Duodenal mucosa (tissue), 2 donors: ENCODE results near the gene MYOM1.

ENCODE experiments used
- H3K27ac ChIP-seq: one replicate; pipeline ENCODE4 v1.7.0; 2013; ENCODE audit warnings: low read depth, low read length
- H3K27me3 ChIP-seq, 2 donors: one replicate each; pipeline ENCODE4 v1.7.0; 2013; ENCODE audit warnings: low read length in 2 of 2, control low read depth in 1 of 2; ENCODE audit not compliant: insufficient read depth in 2 of 2, control insufficient read depth in 1 of 2
- H3K36me3 ChIP-seq, 2 donors: one replicate each; pipeline ENCODE4 v1.7.0; 2013; ENCODE audit warnings: low read length in 2 of 2, control low read depth in 1 of 2; ENCODE audit not compliant: insufficient read depth in 2 of 2, control insufficient read depth in 1 of 2
- H3K4me1 ChIP-seq, 2 donors: one replicate each; pipeline ENCODE4 v1.7.0; 2013; ENCODE audit warnings: low read length in 2 of 2, control low read depth in 1 of 2; ENCODE audit not compliant: insufficient read depth in 2 of 2, control insufficient read depth in 1 of 2
- H3K4me3 ChIP-seq, 2 donors: one replicate each; pipeline ENCODE4 v1.7.0; 2013; ENCODE audit warnings: low read length in 2 of 2, low read depth in 1 of 2
- H3K9ac ChIP-seq, 2 donors: one replicate each; pipeline ENCODE4 v1.7.0; 2013; ENCODE audit warnings: low read length in 2 of 2, low read depth in 1 of 2
- H3K9me3 ChIP-seq, 2 donors: one replicate each; pipeline ENCODE4 v1.7.0; 2013; ENCODE audit warnings: low read length in 2 of 2, control low read depth in 1 of 2; ENCODE audit not compliant: control insufficient read depth in 1 of 2

Gene MYOM1

DNA sequence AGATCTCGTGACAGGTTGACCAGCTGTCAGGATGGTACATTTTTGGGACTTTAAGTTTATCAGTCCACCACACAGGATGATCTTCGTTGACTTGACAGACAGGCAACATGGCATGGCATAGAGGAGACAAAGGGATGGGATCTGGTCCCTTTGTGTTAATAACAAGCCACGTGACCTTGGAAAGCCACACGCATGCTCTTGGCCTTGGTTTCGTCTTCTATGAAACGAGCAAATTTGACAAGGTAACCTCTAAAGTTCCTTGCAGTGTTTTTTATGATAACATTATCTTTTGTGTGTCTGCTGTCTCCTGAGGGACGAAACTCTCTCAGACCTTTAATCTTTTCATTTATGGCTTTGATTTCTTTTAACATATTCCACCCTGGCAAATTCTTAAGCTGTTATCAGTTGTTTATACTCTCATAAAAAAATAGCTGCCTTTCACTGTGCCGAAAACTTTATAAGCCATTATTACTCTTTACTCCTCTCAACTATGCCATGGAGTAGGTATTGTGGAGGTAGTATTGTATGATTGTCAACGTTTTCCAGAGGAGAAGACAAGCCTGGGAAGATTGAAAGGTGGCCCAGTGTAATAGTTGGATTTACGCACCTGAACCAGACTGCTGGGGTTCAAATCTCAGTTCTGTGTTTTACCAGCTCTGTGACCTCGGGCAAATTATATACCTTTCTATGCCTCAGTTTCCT lies 81.3 kb downstream of the MYOM1 start:
- Histone ChIP-seq H3K4me1 (peaks cover 8 to 9% of the 10 kb centered on the region in 2 donors), H3K4me3 (no peak overlapping the region), H3K36me3 (no peaks in the 10 kb centered on the region), H3K9ac (no peak overlapping the region), H3K27ac (no peak overlapping the region), H3K9me3 (peaks cover 0 to 6% of the 10 kb centered on the region in 2 donors), H3K27me3 (no peaks in the 10 kb centered on the region)

DNA sequence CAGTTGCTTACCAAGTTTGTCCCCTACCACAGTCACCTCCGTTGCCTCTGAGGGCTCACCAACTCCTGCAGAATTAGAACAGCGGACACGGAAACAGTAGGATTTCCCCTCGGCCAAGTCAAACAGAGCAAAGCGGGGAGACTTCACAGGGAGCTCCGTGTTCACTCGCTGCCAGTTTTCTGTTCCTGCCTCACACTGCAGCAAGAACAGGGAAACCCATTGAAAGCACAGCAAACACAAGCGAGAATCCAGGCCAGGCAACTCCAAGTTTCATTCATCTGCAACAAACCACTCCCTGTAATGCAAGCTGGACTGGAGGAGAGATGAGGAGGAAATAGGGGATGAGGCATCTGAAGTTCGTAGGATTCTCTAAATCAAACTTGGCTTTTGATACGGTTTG lies 84.2 kb downstream of the MYOM1 start:
- no peaks in the 10 kb centered on the region for H3K9me3 ChIP-seq
- no peak overlapping the region for H3K4me3 ChIP-seq
- H3K4me1 ChIP-seq, result peaks cover 8 to 9% of the 10 kb centered on the region in 2 donors
- no peaks in the 10 kb centered on the region for H3K36me3 ChIP-seq
- H3K9ac ChIP-seq, result no peak overlapping the region
- no peaks in the 10 kb centered on the region for H3K27me3 ChIP-seq
- no peak overlapping the region for H3K27ac ChIP-seq

DNA sequence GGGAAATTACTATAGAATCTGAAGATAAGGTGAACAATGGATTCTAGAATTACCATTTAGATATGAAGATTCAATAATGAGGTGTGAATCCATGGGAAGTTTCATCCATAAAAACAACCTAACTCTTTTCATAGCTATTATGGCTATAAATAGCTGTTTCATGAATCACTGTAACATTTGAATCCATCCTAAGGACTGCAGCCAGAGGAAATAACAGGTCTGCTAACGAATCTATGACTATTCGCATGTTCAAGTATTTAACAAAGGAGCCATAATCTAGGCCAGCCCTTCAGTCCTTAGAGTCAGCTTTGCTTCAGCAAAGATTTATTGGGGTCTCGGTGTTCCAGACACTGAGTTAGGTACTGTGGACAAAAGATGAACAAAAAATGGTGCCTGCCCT lies 87.1 kb downstream of the MYOM1 start:
- peaks cover 0 to 5% of the 10 kb centered on the region in 2 donors for H3K4me1 ChIP-seq
- H3K4me3 ChIP-seq, result no peak overlapping the region
- no peaks in the 10 kb centered on the region for H3K36me3 ChIP-seq
- H3K9me3 ChIP-seq, result no peaks in the 10 kb centered on the region
- H3K27ac ChIP-seq, result no peak overlapping the region
- no peaks in the 10 kb centered on the region for H3K27me3 ChIP-seq
- no peak overlapping the region for H3K9ac ChIP-seq

DNA sequence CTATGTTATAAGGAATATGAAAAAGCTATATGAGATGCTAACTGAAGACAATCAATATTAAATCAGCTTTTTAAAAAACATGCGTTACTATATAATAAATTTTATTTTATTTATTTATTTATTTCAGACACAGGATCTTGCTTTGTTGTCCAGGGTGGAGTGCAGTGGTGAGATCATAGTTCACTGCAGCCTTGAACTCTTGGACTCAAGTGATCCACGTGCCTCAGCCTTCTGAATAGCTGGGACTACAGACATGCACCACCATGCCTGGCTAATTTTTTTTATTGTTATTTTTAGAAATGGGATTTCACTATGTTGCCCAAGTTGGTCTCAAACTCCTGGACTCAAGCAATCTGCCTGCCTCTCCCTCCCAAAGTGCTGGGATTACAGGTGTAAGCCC lies 89.4 kb downstream of the MYOM1 start:
- H3K27ac ChIP-seq, result no peak overlapping the region
- H3K36me3 ChIP-seq, result no peaks in the 10 kb centered on the region
- no peaks in the 10 kb centered on the region for H3K9me3 ChIP-seq
- H3K27me3 ChIP-seq, result no peaks in the 10 kb centered on the region
- no peak overlapping the region for H3K4me3 ChIP-seq
- no peak overlapping the region for H3K9ac ChIP-seq
- H3K4me1 ChIP-seq, result peaks cover 0 to 5% of the 10 kb centered on the region in 2 donors

DNA sequence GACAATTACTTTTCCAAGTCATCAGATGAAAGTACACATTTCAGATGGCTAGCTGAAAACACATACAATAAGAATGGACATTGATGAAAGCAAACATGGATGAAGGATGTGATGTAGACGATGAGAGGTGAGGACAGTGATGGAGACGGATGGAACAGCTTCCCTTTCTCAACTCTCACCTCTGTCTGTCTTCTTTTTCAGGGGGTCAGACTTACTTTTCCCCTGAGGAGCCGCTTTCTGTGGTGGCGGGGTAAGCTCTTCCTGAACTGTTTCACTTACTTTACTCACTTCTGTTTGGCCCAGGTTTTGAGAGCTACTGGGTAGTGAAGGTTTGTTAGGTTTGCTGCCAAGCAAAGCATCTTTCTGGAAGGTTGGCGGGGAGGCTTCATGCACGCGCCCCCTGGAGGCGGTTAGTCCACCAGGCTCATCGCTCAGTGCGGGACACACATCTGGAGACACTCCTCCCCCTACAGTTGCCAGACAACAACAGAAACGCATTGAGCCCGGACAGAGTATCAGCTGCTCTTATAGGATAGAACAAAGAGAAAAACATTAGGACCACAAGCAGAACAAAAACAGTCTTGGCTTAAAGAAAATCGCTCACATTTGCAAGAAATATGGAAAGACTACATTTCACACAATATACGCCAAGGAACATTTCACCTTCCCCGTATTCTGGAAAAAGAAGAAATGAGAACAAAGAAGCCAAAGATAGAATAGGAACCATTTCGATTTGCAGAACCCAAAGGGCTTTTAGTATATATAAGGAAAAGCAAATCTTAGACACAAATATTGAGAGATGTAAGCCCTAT lies 90.5 kb downstream of the MYOM1 start:
- no peak overlapping the region for H3K4me3 ChIP-seq
- H3K27ac ChIP-seq, result no peak overlapping the region

DNA sequence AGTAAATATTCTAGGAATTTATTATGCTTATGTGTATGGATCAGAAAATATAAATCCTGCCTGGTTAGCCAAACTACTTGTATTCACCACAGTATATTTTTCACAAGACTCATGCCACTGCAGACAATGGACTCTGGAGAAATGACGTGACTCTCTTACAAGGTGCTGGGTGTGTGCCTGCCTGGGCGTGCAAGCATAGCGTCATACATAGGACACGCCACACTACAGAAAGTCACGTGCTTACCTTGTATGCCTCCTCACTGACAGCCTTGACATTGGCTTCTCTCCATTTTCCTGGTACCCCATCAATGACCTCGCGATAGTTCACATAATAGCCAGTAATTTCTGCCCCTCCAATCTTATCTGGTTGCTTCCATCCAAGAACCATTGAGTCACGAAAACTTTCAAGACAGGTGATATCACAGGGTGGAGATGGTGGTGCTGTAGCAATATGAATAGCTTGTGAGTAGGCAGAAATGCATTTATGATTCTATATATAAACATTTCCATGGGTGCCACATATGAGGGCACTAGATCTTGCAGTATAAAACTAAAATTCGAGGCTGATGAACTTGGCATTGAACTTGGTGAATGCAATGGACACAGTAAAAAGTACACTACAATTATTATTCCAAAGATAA lies 93.2 kb downstream of the MYOM1 start:
- Histone ChIP-seq H3K4me3 (no peak overlapping the region), H3K27ac (no peak overlapping the region), H3K9me3 (no peaks in the 10 kb centered on the region), H3K27me3 (no peaks in the 10 kb centered on the region), H3K36me3 (no peaks in the 10 kb centered on the region), H3K4me1 (peaks cover 0 to 5% of the 10 kb centered on the region in 2 donors), H3K9ac (no peak overlapping the region)

More for the DNA sequence above, 90.5 kb downstream of the MYOM1 start:
- Histone ChIP-seq H3K36me3 (no peaks in the 10 kb centered on the region), H3K27me3 (no peaks in the 10 kb centered on the region), H3K9ac (no peak overlapping the region), H3K4me1 (peaks cover 0 to 5% of the 10 kb centered on the region in 2 donors), H3K9me3 (no peaks in the 10 kb centered on the region)

DNA sequence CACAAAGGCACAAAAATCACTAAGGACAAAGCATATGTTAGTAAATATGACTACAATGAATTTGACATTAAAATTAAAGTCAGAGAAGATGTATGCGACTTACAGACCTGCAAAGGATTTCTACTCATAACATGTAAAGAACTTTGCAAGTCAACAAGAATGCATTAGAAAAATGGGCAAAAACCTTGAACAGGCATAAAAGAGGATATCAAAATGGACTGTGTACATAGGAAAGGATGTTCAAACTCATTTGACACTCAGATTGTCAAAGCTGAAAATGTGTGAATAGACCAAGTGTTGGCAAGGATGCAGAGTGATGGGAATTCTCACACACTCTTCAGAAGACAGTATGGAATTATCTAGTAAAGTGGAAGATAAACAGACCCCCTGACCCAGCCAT lies 94.9 kb downstream of the MYOM1 start:
- Histone ChIP-seq H3K4me1 (peaks cover 0 to 11% of the 10 kb centered on the region in 2 donors), H3K4me3 (no peak overlapping the region), H3K36me3 (no peaks in the 10 kb centered on the region), H3K9ac (no peak overlapping the region), H3K9me3 (no peaks in the 10 kb centered on the region), H3K27me3 (no peaks in the 10 kb centered on the region), H3K27ac (no peak overlapping the region)

DNA sequence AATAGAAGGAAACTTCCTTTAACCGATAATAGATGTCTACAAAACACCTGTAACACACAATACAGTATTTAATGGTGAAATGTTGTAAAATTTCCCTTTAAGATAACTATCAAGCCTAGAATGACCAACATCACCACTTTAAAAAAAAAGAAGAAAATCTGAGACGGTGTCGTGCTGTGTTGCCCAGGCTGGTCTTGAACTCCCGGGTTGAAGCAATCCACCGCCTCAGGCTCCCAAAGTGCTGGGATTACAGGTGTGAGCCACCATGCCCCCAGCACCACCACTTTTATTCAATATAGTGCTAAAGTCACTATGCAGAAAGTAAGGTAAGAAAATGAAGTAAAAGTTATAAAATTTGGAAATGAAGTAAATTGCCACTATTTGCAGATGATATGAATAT lies 96.9 kb downstream of the MYOM1 start:
- no peaks in the 10 kb centered on the region for H3K36me3 ChIP-seq
- H3K4me3 ChIP-seq, result no peak overlapping the region
- H3K27ac ChIP-seq, result no peak overlapping the region
- peaks cover 0 to 6% of the 10 kb centered on the region in 2 donors for H3K4me1 ChIP-seq
- no peaks in the 10 kb centered on the region for H3K9me3 ChIP-seq
- H3K9ac ChIP-seq, result no peak overlapping the region
- no peaks in the 10 kb centered on the region for H3K27me3 ChIP-seq

DNA sequence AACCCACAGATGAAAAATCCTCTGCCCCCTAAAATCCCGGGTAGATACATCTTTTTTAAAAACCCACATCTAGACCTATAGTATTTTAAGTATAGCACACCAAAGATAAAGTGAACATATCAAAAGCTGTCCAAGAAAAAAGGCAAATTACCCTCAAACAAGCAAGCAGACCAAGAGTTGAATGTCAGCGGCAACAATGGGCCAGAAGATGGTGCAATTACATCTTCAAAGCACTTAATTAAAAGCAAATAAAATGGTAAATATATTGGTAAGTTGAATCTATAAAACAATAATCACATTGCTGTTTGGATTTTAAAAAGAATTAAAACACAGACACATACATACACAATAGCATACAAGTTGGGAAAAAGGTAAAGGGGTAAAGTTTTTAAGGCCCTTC lies 98.5 kb downstream of the MYOM1 start:
- Histone ChIP-seq H3K9ac (no peak overlapping the region), H3K4me1 (peaks cover 0 to 6% of the 10 kb centered on the region in 2 donors), H3K9me3 (no peaks in the 10 kb centered on the region), H3K36me3 (no peaks in the 10 kb centered on the region), H3K4me3 (no peak overlapping the region), H3K27ac (no peak overlapping the region), H3K27me3 (no peaks in the 10 kb centered on the region)

DNA sequence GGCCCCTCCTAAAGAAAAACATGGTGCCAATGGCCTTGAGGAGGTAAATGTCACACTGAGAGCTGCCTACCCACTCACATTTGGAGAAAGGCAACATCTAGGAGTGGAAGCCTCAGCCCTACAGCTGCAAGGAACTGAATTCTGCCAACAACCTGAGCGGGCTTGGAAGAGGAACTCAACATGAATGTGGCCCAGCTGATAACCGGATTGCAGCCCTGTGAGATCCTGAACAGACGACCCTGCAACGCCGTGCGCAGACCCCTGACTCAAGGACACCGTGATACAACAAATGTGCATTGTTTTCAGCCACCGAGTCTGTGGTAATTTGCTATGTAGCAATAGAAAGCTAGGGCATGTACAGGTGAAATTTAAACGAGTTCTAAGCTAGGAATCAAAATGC lies 99.4 kb downstream of the MYOM1 start:
- Histone ChIP-seq H3K27me3 (no peaks in the 10 kb centered on the region), H3K27ac (no peak overlapping the region)

More for the DNA sequence above, 99.4 kb downstream of the MYOM1 start:
- Histone ChIP-seq H3K9ac (no peak overlapping the region), H3K36me3 (no peaks in the 10 kb centered on the region), H3K4me3 (no peak overlapping the region), H3K9me3 (no peaks in the 10 kb centered on the region), H3K4me1 (peaks cover 0 to 6% of the 10 kb centered on the region in 2 donors)
